ENCODE results near the gene DPYD. TPM values are rescaled to one million over a fixed set of nuclear protein-coding genes. Genes with fewer than 3 reads are reported as not detected.

Gene DPYD
- total and polyA plus RNA-seq, 2 donors from 2014 or later: 4.9 to 41.6 TPM

DNA sequence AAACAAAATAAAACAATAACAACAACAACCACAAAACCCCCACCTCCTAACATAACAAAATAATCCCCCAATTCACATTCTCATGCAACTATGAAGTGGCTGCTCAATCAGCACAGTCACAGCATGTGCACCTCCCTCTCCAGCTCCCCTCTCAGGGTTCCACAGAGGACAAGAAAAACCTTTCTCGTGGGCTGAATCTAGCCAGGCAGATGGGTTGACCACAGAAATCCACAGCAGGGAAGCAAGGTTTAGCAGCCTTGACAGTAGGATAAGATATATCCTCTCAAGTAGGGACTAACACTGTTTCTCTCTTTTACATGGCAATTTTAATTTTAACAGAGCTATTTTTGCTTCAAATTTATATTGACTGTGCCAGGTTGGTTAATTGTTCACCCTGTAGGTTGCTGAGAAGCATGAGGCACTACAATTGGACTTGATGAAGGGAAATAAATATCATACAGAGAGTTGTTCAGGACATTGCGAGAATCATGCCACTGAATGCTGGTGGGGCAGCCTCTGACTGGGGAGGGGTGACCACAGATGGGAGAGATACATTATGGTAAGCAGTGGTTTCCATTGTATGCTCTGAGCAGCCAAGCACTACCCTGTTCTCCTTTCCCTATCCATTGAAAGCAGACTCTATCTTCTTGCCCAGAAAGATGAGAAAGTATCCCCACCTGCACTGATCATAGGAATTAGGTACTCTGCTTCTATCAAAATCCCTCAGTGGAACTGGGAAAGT is 535.1 kb downstream of the DPYD start:
- TF ChIP-seq, protein P1, sequence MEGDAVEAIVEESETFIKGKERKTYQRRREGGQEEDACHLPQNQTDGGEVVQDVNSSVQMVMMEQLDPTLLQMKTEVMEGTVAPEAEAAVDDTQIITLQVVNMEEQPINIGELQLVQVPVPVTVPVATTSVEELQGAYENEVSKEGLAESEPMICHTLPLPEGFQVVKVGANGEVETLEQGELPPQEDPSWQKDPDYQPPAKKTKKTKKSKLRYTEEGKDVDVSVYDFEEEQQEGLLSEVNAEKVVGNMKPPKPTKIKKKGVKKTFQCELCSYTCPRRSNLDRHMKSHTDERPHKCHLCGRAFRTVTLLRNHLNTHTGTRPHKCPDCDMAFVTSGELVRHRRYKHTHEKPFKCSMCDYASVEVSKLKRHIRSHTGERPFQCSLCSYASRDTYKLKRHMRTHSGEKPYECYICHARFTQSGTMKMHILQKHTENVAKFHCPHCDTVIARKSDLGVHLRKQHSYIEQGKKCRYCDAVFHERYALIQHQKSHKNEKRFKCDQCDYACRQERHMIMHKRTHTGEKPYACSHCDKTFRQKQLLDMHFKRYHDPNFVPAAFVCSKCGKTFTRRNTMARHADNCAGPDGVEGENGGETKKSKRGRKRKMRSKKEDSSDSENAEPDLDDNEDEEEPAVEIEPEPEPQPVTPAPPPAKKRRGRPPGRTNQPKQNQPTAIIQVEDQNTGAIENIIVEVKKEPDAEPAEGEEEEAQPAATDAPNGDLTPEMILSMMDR (IDR thresholded peaks at IDR 0.05; ENCODE audit: borderline replicate concordance, extremely low read depth, insufficient read depth): no peak
- H3K4me3 ChIP-seq (ENCODE audit: low read length in 3 of 3): no peak overlapping the region
- no peaks in the 10 kb centered on the region for H3K27me3 ChIP-seq (ENCODE audit: control insufficient read depth, insufficient read depth, low read length)
- H3K9ac ChIP-seq (ENCODE audit: low read length in 3 of 3): no peak overlapping the region
- DNase-seq (no peak), FAIRE-seq (no peak)
- no peaks in the 10 kb centered on the region for H3K4me1 ChIP-seq (ENCODE audit: control insufficient read depth in 2 of 3, insufficient read depth in 2 of 3, low read depth in 1 of 3, low read length in 3 of 3)
- intact Hi-C loops (cut with DNase I): no loop called here
- H3K9me3 ChIP-seq (ENCODE audit: control insufficient read depth in 2 of 3, insufficient read depth in 1 of 3, low read length in 3 of 3): no peaks in the 10 kb centered on the region
- H3K36me3 ChIP-seq (ENCODE audit: control insufficient read depth in 2 of 3, insufficient read depth in 3 of 3, low read length in 3 of 3): no peaks in the 10 kb centered on the region
- H3K27ac ChIP-seq (ENCODE audit: low read depth in 2 of 2, low read length in 2 of 2): no peak overlapping the region

- intact Hi-C loops (cut with DNase I): no loop called here
- DNase-seq (no peak), FAIRE-seq (no peak)
- H3K9me3 ChIP-seq (ENCODE audit: control insufficient read depth in 2 of 3, insufficient read depth in 1 of 3, low read length in 3 of 3): no peaks in the 10 kb centered on the region
- H3K4me1 ChIP-seq (ENCODE audit: control insufficient read depth in 2 of 3, insufficient read depth in 2 of 3, low read depth in 1 of 3, low read length in 3 of 3): no peaks in the 10 kb centered on the region
- TF ChIP-seq, protein P1 (IDR thresholded peaks at IDR 0.05; ENCODE audit: borderline replicate concordance, extremely low read depth, insufficient read depth): no peak
- no peaks in the 10 kb centered on the region for H3K36me3 ChIP-seq (ENCODE audit: control insufficient read depth in 2 of 3, insufficient read depth in 3 of 3, low read length in 3 of 3)
- H3K9ac ChIP-seq (ENCODE audit: low read length in 3 of 3): no peak overlapping the region
- H3K4me3 ChIP-seq (ENCODE audit: low read length in 3 of 3): no peak overlapping the region
- H3K27me3 ChIP-seq (ENCODE audit: control insufficient read depth, insufficient read depth, low read length): no peaks in the 10 kb centered on the region
- H3K27ac ChIP-seq (ENCODE audit: low read depth in 2 of 2, low read length in 2 of 2): no peak overlapping the region
Observed at GRCh38 chr1:97384294-97384968, 536.4 kb downstream of the DPYD start.

DNA sequence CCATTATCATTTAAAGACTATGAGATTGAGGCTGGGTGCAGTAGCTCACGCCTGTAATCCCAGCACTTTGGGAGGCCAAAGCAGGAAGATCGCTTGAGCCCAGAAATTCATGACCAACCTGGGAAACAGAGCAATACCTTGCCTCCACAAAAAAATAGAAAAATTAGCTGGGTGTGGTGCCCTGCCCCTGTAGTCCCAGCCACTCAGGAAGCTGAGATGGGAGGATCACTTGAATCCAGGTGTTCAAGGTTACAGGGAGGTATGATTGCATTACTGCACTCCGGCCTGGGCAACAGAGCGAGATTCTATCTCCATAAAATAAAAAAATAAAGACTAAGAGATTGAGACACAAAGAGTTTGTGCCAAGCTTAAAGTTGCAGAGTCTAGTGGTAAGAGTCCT is 537.0 kb downstream of the DPYD start:
- Histone ChIP-seq H3K4me1 (ENCODE audit: control insufficient read depth in 2 of 3, insufficient read depth in 2 of 3, low read depth in 1 of 3, low read length in 3 of 3) (no peaks in the 10 kb centered on the region), H3K27me3 (ENCODE audit: control insufficient read depth, insufficient read depth, low read length) (no peaks in the 10 kb centered on the region), H3K9me3 (ENCODE audit: control insufficient read depth in 2 of 3, insufficient read depth in 1 of 3, low read length in 3 of 3) (no peaks in the 10 kb centered on the region), H3K36me3 (ENCODE audit: control insufficient read depth in 2 of 3, insufficient read depth in 3 of 3, low read length in 3 of 3) (no peaks in the 10 kb centered on the region), H3K27ac (ENCODE audit: low read depth in 2 of 2, low read length in 2 of 2) (no peak overlapping the region), H3K9ac (ENCODE audit: low read length in 3 of 3) (no peak overlapping the region), H3K4me3 (ENCODE audit: low read length in 3 of 3) (no peak overlapping the region)
- FAIRE-seq (no peak), DNase-seq (no peak)
- TF ChIP-seq, protein P1 (IDR thresholded peaks at IDR 0.05; ENCODE audit: borderline replicate concordance, extremely low read depth, insufficient read depth): no peak
- intact Hi-C loops (cut with DNase I): no loop called here

Data from kidney (tissue), 14 donors.